ENCODE data around the gene MED26. TPM values are rescaled to one million over a fixed set of nuclear protein-coding genes. Genes with fewer than 3 reads are reported as not detected.
"Not testable (repeated sequence)": the region's sequence is repeated elsewhere in the genome, so short reads cannot be mapped to it uniquely, and the experiment has no call there.

The MED26 gene
- total RNA-seq, 1 experiment from 2014 or later = 4.4 TPM

GRCh38 chr19:16543734-16544133 is 84.3 kb downstream of the MED26 start:
- DNase-seq (ENCODE audit: extremely low read depth, low read depth) = not testable (repeated sequence)

- no peak for DNase-seq (ENCODE audit: extremely low read depth, low read depth)
Measured at GRCh38 chr19:16542910-16543472, 85.0 kb downstream of the MED26 start.

GRCh38 chr19:16542045-16542909 is 85.7 kb downstream of the MED26 start, which contains the start of gene CHERP:
Gene CHERP (minus strand): TSS chr19:16542437. CDS start chr19:16542378, 59 bp downstream.
- DNase-seq (ENCODE audit: extremely low read depth, low read depth) = peak; percentile 84

GRCh38 chr19:16541526-16542044 is 86.4 kb downstream of the MED26 start:
- DNase-seq (ENCODE audit: extremely low read depth, low read depth) = no peak

- no peak for DNase-seq (ENCODE audit: extremely low read depth, low read depth)
Measured at GRCh38 chr19:16540948-16541347, 87.1 kb downstream of the MED26 start.

DNA sequence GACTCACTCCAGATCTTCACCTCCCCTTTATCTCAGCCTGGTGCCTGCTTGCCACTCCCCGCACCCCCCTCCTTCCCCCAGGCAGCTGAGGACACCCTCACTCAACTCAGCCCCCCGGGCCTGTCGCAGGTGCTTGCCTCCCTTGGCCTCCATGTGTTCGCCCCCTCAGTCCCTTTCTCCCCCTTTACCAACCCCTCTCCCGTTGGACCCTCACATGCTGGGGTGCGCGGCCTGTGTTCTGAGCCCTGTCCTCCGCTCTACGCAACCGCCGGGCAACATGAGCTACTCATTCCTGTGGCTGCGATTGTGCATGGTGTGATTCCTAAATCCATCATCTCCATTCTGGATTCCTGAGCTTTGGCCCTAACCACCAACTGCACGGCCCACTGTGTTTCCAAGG is 90.9 kb downstream of the MED26 start:
- no peak for DNase-seq (ENCODE audit: extremely low read depth, low read depth)

DNA sequence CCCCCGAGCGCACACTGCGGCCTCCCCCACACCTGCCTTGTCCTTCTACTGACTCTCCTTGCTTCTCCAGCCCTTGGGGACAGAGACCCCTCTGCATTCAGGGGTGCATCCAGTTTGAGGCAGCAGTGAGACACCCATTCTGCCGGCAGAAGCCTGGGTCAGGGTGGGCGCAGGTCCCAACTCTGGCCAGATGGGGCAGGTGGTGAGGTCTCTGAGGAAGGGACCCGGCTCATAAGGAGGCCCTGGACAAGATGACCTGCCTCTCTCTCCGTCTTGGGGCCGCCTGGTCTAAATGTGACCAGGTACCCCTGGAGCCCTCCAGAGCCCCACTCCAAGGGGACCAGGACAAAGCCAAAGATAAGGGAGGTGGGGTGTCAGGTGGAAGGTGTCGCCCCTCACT is 91.9 kb downstream of the MED26 start:
- no peak for DNase-seq (ENCODE audit: extremely low read depth, low read depth)

GRCh38 chr19:16535381-16535780 is 92.6 kb downstream of the MED26 start:
- DNase-seq (ENCODE audit: extremely low read depth, low read depth) = no peak

DNA sequence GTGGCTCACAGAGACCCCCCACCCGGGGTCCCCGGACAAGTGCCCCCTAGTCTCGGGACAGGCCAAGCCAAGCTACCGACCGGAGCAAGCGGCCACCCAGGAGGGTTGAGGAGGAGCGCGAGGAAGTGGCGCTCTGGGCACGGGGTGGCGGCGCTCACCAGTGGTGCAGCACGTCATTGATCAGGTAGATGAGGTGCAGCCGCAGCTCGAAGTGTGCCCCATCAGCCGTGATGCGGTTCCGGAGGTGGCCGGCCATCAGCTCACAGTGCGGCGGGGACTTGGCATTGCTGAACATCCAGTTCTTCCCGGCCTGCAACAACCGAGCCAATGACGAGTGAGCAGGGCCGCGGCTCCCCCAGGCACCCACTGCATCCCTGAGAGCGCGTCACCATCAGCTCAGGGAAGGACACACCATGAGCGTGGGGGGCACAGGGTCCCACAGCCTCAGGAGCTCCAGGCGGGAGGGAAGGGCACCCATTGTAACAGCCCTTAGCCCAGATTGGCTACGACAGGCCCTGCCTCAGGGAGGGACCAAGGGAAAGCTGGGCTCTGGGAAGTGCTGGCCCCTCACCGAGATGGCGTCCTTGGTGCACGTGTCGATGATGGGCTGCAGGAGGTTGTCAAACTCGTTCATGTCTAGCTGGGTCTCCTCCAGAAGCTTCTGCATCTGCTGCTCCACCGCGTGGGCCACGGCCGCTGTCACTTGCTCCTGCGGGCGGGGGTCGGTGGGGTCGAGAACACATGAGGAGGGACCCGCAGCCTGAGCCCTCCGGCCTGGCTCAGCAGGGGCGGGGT is 95.4 kb downstream of the MED26 start:
- no peak for DNase-seq (ENCODE audit: extremely low read depth, low read depth)

GRCh38 chr19:16531380-16531669 is 96.7 kb downstream of the MED26 start:
- no peak for DNase-seq (ENCODE audit: extremely low read depth, low read depth)

DNA sequence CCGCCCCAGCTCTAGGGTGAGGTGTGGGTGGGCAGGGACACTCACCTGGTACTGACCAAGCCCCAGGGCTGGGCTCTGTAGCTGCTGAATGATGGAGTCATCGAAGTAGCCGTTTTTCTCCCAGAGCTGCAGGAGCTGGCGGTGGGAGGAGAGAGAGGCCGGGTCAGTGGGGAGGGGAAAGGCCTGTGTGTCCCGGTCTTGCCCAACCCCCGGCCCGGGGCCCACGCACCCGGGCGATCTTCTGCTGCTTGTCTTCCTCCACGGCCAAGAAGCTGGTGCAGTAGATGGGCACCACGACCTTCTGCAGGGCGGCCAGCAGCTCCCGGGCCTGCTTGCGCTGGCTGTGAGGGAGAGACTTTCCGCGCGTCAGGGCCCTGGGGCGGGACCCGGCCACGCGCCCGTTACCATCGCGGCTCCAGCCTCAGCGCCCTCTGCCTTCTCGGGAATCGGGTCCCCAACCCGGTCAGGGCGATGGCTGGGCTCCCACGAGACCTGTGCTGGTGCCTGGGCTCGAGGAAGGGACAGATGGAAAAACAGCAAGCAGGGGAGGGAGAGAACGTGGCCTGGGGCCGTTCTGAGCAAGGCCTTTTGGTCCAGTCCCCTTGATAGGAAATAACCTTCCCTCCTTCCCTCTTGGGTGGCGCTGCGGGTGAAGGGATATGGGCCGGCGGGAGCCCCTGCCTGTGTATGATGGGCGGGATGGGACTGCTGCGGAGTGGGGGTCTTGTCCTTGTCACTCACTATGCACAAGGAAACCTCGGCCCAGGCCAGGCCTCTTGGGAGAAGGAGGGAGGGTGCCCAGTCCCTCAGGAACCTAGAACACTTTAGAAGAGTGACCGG is 97.2 kb downstream of the MED26 start:
- DNase-seq (ENCODE audit: extremely low read depth, low read depth) = no peak

- DNase-seq (ENCODE audit: extremely low read depth, low read depth) = no peak
Measured at GRCh38 chr19:16529466-16530144, 98.4 kb downstream of the MED26 start.

GRCh38 chr19:16527971-16528521 is 100.0 kb downstream of the MED26 start:
- DNase-seq (ENCODE audit: extremely low read depth, low read depth) = no peak

DNA sequence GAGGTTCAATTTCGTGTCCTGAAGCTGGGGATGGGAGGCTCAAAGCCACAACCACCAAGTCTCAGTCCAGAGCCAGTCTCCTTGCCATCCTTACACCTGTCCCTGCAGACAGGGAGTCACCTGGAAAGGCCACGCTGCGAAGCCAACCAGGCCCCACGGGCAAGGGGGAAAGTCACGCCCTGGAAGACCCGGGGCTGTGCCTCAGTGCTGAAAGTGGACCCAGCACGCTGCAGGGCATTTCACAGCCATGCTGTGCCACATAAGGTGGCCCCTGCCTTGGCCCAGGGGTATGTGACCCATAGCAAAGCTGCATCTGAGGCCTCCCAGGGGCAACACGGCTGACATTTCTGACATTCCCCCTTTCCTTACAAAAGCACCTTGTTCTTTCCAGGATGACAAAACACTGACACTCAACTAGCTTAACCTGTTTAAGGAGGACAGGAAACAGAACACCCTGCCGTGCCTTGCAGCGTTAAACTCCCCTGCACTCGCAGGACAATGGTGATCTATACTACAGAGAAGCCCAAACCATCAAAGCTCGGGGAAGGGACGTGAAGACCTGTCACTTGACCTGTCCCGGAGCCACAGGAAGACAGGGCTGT is 100.6 kb downstream of the MED26 start:
- no peak for DNase-seq (ENCODE audit: extremely low read depth, low read depth)

GRCh38 chr19:16525751-16526481 is 102.1 kb downstream of the MED26 start:
- no peak for DNase-seq (ENCODE audit: extremely low read depth, low read depth)

DNA sequence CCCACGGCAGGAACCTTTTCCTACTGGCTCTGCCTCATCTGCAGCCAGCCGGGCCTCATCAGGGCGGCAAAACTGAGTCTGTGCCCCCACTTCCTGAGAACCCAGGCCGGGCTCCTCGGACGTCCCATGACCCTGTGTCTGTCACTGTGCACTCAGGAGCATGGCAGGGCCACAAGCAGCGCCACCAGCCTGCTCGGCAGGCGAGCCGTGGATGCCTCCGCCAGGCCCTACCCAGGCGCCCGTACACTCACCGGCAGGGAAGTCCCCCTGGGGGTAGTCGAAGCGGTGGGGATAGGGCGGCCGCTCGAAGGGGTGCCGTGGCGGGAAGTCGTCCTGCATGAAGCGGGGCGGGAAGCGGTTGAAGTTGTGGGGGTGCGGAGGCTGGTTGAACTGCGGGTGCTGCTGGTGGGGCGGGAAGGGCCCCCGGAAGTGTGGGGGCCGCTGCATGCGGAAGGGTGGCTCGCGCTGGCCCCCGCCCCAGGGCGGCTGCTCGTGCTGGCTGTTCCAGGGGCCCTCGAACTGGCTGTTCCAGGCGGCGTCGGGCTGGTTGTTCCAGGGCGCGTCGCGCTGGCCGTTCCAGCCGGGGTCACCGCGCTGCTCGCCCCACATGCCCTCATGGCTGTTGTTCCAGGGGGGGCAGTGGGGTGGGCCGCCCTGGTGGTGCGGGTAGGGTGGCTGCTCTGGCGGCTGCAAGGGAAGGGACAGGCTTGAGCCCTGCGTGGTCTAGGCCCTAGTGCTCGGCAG is 102.8 kb downstream of the MED26 start:
- no peak for DNase-seq (ENCODE audit: extremely low read depth, low read depth)

Measured in NCI-H460 (cell line).